ENCODE data around the gene SLIT3.
A peak's percentile ranks its signal among the peaks of the same experiment; 100 is the strongest.

SLIT3 gene

DNA sequence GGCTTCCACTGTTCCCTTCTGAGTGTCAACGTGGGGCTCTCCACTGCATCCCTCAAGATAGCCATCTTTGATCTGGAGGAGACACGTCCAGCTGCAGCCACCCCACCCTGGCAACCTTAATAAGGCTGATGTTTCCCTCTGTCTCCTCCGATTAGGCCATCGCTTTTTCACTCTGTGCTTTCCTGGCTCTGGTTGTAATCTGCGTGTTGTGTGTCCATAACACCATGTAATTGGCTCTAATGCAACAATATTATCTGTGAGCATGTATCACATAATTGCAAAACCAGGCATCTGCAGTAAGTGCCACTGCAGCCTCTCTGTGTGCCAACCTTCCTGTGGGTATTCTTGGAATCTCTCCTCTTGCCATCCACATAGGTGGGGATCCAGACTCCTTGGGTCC lies 471.9 kb downstream of the SLIT3 start:
- no peak for DNase-seq (ENCODE audit: low spot score)

DNA sequence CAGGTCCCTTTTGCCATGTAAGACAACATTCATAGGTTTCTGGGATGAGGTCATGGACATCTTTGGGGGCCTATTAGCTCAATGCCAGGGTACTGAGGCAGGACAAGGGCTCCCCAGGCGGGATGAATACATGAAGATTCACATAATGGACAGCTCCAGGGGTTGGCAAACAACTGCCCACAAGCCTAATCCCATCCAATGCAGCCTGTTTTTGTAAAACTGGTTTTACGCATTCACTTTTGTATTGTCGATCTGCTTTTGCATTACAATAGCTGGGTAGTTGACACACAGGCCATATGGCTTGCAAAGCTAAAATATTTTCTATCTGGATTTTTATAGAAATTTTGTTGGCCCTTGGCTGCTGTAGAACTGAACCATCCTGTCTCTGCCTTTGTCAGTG lies 473.3 kb downstream of the SLIT3 start:
- DNase-seq (ENCODE audit: low spot score) = no peak

DNA sequence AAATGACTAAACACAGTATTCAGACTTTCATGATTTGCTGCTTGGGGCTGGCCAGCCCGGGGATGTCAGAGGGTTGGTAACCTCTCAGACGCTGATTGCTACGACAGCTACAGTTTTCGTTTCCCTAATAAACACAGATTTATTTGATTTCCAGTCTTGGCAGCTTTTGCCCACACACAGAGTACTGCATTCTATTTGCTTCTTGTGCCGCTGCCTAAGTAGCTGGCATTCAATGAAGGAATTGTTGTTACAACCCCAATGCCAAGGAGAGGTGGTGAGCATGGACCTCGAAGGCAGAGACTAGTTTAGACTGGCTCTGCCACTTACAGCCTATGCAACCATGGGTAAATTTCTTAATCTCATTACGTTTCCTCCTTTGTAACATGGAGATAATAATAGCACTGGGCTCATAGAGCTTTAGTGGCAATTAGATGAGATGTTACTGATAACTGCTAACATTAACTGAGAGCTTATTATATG lies 474.7 kb downstream of the SLIT3 start:
- DNase-seq (ENCODE audit: low spot score) = peak; percentile 79

DNA sequence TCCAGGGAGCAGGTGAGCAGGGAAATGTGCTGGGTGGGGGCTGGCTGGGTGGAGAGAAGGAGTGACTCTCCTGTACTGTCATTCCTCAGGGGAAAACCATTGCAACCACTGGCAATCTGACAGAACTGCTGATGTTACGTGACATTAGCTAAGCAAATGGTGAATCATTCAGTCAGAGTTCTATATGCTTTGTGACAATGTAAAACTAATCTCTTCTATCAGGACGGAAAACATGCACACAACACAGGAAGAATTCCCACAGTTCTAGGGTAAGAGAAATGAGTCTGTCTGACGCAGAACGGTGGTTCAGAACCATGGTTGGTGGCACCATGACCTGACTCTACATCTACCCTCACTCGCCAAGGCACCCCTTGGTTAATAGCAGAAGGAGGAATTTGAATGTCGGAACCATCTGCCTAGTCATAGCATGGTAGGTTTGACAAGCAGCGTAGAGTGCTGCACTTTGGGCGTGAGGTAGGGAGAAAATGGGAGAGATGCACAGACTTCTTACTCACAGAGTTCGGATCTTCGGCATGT lies 478.1 kb downstream of the SLIT3 start:
- DNase-seq (ENCODE audit: low spot score) = no peak

DNA sequence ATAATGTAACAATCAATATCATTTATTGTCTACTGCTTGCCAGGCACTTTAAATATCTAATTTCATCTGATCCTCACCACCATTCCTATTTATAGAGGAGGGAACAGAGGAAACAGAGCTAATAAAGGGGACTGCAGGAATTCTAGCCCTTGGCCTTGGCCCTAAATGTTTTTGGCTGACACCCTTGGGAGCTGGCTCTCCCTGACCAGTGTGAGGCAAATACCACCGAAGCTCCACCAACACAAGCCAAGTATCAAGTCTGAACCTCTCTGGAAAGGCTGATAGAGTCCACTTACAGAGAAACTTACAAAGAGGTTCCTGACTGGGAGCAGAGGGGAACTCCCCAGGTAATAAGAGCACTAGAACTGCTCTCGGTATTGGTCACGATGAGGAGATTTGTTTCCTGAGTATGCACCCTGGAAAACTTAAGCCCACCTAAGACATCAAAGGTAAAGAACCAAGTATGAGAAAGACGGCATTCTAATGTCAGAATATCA lies 478.6 kb downstream of the SLIT3 start:
- DNase-seq (ENCODE audit: low spot score) = no peak

DNA sequence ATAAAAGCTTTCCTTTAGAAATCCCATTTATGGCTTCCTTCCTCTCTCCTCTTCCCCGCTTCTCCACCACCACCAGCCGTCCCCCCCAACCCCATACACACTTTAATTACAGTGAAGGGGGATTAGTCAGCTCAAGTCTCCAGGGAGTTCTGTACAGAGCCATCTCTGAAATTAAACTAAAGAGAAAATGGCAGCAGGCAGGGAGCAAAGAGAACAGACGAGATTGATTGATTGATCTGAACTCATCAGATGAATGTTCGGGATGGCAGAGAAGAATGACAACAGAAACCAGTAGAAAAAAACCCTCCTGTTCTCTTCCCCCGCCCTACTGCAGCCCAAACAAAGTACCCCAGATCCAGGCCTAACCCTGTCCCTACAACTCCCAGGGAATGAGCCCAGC lies 480.1 kb downstream of the SLIT3 start:
- no peak for DNase-seq (ENCODE audit: low spot score)

DNA sequence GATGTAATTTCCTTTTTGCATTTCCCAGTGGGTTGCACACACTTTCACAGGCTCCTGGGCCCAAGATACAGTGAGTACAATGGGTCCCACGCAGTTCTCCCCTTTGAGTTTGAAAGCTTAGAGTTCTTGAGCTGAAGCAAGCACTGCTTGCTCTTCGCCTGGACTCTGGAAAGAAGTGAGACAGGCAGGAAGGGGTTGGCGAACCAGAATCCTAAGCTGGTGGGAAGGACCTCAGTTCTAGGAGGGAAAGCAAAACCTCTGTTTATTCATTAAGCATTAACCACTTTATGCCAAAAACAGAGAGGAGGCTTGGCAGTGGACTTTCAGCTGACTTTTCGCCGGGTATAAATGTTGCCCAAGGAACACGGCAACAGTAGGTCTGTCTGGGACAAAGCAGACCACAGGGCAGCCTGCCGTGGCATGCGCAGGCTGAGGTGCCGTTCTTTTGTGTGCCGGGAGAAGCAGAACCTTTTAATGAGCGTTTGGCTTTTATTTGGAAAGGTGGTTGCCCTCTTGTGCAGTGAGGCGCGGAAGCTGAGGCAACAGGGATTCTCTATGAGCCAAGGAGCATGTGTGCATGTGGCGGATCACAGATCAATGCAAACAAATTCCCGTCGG lies 481.8 kb downstream of the SLIT3 start:
- no peak for DNase-seq (ENCODE audit: low spot score)

DNA sequence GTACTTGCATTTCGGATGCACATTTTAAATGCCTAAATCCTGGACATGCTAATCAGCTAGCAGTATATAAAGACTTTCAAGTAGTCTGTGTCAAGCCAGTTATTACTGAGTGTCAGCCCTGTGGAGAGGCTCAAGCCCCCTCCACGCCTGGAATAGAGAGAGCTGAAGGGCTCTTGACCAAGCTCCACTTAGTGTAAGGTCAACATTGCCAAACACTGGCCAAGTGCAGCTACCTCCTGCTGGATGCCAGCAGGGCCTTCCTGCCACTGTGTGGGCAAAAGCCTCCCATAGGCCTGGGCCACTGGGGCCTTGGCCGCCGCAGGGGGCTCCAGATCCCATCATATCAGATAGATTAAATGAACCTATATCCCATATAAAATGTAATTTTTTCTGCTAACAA lies 482.4 kb downstream of the SLIT3 start:
- DNase-seq (ENCODE audit: low spot score) = no peak

DNA sequence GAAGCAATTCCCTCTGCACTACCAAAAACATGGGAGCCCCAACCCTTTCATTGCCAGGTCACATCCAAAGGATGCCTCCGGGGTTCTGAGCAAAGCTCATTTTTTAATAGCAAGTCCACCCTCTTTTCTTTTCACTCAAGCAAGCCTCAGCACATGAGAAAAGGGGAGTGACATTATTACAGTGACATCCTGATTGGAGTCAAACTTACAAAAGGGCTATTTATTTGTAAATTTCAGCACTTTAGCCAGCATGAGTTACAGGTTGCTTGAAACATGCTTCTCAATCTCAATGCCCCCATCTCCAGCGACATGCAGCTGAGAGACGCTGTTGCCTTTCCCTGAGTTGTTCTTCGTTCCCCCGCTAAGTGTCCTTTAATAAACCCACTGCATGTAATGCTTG lies 483.3 kb downstream of the SLIT3 start:
- DNase-seq (ENCODE audit: low spot score) = no peak

DNA sequence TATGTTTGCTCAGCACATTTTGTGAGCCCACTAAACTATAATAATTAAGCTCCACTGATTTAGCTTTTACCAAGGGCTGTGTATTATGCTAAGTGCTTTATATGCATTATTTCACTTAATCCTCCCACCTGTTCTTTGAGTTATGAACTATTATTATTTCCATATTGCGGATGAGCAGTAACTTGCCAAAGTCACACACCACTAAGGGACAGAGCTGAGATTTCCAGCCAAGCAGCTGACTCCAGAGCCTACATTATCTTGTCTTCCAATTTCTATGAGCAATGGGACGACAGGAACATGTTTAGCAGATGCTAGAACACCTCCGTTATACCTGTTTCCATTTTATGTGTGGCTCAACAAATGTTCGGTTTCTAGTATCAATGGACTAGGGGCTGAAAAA lies 484.3 kb downstream of the SLIT3 start:
- DNase-seq (ENCODE audit: low spot score) = no peak

DNA sequence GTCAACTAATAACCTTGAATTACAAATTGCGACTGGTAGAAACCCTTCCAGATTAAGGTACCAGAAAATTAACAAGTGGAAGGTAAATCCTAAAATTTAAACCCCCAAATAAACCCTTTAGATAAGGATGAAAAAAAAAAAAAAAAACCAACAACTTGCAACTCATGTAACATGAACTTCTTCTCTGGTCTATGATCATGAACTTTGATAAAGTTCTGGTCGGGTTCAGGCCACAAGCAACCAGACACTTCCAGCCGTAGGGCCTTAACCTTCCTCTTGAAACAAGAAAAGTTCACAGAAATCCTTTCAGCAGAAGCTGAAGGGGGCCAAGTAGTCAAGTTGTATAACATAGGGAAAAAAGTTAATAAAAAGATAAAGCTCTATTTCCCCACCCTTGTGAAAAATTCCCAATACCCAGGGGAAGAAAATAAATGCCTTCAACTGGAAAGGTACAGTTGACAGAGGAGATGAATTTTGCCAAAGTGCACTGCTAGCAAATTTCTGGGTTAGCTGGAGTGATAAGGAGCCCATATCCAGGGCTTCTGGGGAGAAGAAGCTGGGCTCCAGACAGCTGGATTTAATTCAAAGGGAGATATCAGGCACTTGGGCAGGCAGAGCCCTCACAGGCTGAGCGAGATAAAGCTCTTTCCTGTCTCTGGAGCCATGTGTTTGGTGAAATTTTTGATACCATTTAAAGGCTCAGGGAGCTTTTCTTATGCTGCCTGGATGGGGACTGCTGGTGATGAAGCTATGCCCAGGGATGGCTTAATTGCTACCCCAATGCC lies 487.6 kb downstream of the SLIT3 start:
- DNase-seq (ENCODE audit: low spot score) = no peak

DNA sequence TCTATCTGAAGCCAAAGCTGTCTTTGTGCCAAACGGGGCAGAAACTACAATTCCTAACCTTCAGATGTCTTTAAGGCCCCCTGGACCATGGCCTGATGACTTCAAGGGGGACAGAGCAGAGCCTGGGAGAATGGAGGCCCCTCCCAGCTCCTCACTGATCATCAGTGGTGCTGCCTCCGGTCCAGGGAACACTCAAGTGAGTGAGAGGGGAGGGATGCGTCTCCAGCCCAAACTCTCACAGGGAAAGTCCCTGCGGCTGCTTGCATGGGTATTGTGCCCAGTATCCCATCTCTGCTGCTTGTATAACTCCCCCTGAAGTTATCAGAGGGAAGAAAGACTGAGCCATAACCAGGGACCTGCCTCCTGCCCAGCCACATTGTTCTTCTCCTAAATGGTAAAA lies 490.3 kb downstream of the SLIT3 start:
- no peak for DNase-seq (ENCODE audit: low spot score)

DNA sequence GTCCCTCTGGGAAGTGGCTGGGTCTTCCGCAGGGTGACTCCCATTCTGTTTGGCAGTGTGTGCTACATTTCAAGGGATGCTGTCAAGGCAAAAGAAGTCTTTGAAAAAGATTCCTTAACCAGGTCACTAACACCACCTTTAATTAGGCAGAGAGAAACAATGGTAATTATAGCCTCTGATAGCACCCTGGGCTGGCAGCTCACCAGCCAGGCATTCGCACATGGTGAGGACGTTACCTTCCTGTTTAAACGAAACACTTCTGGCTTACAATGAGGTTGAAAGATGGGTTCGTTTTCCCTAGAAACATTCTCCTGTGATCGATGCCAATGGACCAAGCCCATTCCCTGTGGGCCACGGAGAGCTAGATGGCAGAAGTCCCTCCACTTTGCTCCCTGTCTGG lies 491.7 kb downstream of the SLIT3 start:
- no peak for DNase-seq (ENCODE audit: low spot score)

DNA sequence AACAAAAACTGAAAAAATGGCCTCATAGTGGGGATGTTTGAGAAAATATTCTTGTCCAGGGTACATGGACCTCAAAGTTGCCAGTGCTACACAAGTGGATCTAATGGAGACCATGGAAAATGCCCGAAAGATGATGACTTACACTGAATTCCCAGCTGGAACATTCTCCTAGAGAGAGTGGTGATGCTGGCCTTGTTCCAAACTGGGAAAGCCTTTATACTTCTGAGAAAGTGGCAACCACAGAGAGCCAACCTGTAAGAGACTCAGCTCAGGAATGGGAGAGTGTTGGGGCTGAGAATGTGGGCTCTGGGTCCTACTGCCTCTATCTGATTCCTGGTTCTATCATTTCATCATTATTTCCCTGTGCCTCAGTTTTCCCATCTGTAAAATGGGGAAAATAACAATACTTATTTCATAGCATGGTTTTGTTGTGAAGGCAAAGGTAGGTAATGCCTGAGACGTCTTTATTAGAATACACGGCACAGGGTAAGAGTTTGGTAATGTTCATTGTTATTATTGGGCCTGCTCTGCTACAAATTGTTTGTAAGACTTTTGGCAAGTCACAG lies 492.8 kb downstream of the SLIT3 start:
- no peak for DNase-seq (ENCODE audit: low spot score)

DNA sequence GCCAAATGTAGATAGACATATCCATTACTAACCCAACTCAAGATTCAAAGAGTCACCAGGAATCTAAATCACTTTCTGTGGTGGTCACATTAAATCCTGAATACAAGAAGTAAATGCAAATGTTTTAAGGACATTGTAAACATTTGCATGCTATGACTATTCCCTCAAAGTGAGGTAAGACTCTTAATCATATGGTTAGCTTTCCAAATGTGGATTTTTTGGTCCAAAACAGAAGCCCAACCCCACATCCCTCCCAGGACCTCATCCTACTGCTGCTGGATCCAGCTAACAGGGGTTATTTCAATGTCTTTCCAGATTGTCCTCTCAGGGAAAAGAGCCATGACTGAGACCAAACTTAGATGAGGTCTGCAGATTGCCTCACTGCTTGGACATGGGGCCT lies 493.7 kb downstream of the SLIT3 start:
- DNase-seq (ENCODE audit: low spot score) = no peak

DNA sequence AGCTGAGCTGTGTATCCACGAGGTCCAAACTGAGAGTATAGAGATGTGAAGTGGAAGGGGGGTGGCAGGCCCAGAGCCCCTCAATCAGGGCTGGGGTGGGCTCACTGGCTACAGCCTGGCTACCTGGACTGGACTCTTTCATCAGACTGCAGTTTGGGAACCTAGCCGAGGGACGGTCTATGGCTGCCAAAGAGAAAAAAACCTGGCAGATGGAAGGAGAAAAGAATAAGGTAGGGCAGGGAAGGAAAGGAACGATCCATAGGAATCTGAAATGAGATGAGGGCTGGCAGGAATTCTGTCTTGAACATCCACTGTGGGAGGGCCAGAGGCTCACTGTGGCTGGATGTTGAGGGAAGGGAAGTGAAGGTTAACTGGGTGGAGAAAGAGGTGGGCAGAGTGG lies 497.4 kb downstream of the SLIT3 start:
- no peak for DNase-seq (ENCODE audit: low spot score)

DNA sequence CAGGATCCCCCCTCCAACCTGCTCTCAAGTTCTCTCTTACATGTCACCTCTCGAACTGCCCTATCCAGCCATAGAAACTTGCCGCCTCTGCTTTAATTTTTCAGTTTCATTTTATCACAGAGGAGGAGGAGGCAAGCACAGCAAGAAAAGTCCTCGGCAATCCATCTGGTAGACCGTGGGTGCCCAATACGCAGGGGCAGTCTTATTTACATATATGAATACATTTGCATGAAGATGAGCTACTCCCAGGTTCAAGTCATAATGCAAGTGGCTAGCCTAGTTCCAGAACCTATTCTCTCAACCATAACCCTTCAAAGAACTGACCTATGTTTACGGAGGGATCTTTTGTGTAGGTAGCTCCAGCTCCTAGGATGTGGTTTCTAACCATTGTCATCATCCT lies 498.6 kb downstream of the SLIT3 start:
- no peak for DNase-seq (ENCODE audit: low spot score)

DNA sequence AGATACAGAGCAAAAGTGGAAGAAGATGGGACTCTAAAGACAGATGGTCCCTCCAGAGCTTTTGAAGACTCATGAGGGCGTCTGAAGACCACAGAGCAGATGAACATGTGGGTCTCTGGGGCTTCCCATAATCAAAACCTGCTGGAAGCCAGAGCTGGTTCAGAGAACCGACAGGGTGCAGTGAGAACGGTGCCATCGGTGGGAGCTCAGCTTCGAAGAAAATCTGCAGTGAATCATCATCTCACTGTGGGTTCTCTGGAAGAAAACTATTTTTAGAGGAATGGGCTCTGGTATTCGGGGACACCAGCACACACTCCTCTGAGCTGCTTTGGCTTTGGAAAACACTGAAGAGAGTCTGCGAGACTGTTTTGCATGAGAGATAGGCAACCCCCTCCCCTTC lies 499.4 kb downstream of the SLIT3 start:
- no peak for DNase-seq (ENCODE audit: low spot score)

DNA sequence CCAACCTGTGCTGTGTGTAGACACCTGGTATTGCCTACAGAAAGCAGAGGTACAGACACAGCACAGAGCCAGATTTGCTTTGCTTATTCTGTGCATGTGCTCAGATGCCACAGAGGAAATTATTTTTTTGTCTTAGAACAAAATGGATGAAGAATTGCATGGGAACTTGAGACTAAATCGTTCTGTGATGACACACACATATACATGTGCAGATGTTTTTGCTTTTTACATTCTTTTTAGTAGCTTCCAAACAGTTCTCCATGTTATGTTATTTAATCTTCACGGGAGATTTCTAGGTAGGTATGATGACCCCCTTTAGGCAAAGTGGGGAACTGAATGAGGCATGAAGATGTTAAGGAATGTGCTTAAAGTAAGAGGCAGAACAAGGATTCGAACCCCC lies 500.2 kb downstream of the SLIT3 start:
- no peak for DNase-seq (ENCODE audit: low spot score)

DNA sequence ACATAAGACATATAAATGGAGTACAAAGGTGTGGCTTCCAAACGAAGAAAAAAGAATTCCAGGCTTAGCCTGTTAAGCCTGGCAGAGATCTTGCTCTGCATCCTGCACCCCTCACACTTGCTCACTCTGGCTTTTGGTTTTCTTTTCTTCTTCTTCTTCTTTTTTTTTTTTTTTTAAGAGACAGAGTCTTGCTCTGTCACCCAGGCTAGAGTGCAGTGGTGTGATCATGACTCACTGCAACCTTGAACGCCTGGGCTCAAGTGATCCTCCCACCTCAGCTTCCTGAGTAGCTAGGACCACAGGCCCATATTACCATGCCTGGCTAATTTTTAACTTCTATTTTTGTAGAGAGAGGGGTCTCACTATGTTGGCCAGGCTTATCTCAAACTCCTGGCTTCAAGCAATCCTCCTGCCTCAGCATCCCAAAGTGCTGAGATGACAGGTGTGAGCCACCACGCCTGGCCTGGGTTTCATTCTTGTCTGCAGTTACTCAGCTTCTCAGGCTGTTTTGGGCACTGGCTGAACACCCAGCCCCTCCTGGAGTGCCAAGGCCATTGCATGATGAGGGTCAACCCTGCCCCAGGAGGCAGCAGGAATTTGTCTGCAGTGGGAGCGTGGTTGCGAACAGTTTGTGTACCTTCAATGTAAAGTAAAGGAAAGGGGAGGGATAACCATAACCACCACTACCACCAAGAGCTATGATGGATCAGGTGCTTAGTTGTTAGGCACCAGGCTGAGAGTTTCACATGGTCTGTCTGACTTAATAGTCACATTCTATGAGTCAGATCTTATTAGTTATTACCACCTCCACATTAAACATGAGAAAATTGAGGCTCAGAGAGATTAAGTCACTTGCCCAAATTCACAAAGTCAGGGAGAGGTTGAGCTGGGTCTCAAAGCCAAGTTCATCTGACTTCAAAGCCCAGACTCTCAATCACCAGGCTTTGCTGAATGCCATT lies 502.6 kb downstream of the SLIT3 start:
- DNase-seq (ENCODE audit: low spot score) = no peak

DNA sequence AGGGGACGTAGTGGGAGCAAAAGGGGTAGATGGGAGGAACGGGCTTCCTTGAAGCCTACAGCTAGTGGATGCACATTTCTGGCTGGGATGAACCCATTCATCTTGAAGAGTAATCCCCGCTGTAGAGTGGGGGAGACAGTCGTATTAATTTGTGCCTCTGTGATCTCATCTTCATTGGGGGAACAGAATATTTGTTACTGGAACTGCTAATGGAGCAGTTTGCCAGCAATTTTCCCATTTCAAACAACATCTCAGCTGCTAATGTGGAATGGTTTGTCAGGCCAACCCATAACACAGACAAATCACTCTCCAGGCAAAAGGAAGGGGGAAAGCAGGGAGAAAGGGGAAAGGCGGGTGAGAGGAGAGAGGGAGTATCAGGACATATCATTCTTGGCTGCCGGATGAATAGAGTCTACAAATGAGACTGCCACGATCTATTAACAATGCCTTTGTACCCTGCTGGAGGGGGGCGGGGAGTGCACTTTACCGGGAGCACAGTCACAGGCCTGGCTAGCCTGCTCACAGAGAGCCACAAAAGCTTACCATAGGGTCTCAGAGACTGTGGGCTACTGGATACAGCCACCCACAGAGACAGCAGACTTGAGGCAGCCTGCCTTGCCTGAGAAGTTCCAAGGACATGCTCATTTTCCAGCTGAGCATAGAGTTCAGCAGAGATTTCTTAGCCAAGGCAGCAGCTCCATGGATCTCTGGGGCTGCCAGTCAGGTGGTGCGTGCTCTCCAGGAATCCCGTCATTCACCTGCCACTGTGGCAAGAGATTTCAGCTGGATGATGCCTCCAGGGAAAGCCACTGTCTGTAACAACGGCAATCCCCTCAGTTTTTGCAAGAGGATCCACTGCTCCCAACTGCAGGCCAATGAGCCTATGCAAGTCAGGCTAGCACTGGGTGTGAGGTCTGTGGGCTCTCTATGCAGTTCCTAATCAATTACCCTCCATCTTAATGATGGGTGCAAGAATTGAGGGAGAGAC lies 504.1 kb downstream of the SLIT3 start:
- peak; percentile 86 for DNase-seq (ENCODE audit: low spot score)

Data from pons (tissue), 1 donor.